HEK293 (cell line): ENCODE data around the gene MRGPRG.

ENCODE experiments used
- CTCF ChIA-PET: fragments of 350-600 bp; formaldehyde crosslinking; extraction: SDS; loops from one replicate; lab custom pipeline; 2021; ENCODE audit warnings: antibody characterized with exemption; lab: Yijun Ruan, JAX
- POLR2A ChIA-PET: fragments of 300-600 bp; formaldehyde crosslinking; extraction: SDS; loops from one replicate; lab custom pipeline; 2020; ENCODE audit warnings: antibody characterized with exemption, inconsistent platforms; lab: Yijun Ruan, JAX
- H3K27ac ChIP-seq: fragments of 200-500 bp; sonication (Bioruptor generic); 2 replicates; pipeline ENCODE4 v1.5.1; 2014; ENCODE audit warnings: low read depth, low read length, control low read depth, inconsistent platforms; ENCODE audit errors: extremely low read depth
- H3K36me3 ChIP-seq, 2 experiments: fragments of 200-500 bp in 1 of 2; sonication (Bioruptor generic) in 1 of 2; 1 replicate in 1 of 2; 2 replicates in 1 of 2; pipeline ENCODE4 v1.5.1; 2014 to 2017; ENCODE audit warnings: inconsistent platforms in 2 of 2, low read length in 2 of 2; ENCODE audit not compliant: control insufficient read depth in 2 of 2, insufficient read depth in 1 of 2
- H3K4me1 ChIP-seq: fragments of 200-500 bp; sonication (Bioruptor generic); 2 replicates; pipeline ENCODE4 v1.5.1; 2014; ENCODE audit warnings: mild to moderate bottlenecking, low read length, inconsistent platforms; ENCODE audit not compliant: control insufficient read depth, insufficient read depth
- H3K4me3 ChIP-seq: 2 replicates; pipeline ENCODE4 v1.5.1; 2011; ENCODE audit warnings: low read depth, mild to moderate bottlenecking, control low read depth, low read length, moderate library complexity
- H3K9me3 ChIP-seq: fragments of 200-500 bp; sonication (Bioruptor generic); 2 replicates; pipeline ENCODE4 v1.5.1; 2014; ENCODE audit warnings: low read depth, low read length, inconsistent platforms; ENCODE audit not compliant: control insufficient read depth, insufficient read depth
- FEZF1 ChIP-seq: fragments of 450-650 bp; formaldehyde crosslinking; IDR thresholded peaks from 2 replicates; pipeline ENCODE4 v1.5.1; 2016; ENCODE audit warnings: missing biosample characterization, missing genetic modification characterization
- REPIN1 ChIP-seq: fragments of 450-650 bp; formaldehyde crosslinking; IDR thresholded peaks from 2 replicates; pipeline ENCODE4 v1.5.1; 2017; ENCODE audit warnings: missing biosample characterization, missing genetic modification characterization, low read depth
- YY2 ChIP-seq: fragments of 450-650 bp; formaldehyde crosslinking; IDR thresholded peaks from 2 replicates; pipeline ENCODE4 v1.5.1; 2016; ENCODE audit warnings: missing biosample characterization, missing genetic modification characterization
- ZBTB7A ChIP-seq: fragments of 450-650 bp; formaldehyde crosslinking; IDR thresholded peaks from 2 replicates; pipeline ENCODE4 v1.5.1; 2016; ENCODE audit warnings: low read depth, missing biosample characterization, missing genetic modification characterization
- ZBTB8A ChIP-seq: fragments of 450-650 bp; formaldehyde crosslinking; IDR thresholded peaks from 2 replicates; pipeline ENCODE4 v1.5.1; 2016; ENCODE audit warnings: missing biosample characterization, missing genetic modification characterization
- ZIC2 ChIP-seq: fragments of 450-650 bp; formaldehyde crosslinking; IDR thresholded peaks from 2 replicates; pipeline ENCODE4 v1.5.1; 2016; ENCODE audit warnings: missing biosample characterization, missing genetic modification characterization
- ZNF121 ChIP-seq: fragments of 450-650 bp; formaldehyde crosslinking; IDR thresholded peaks from 2 replicates; pipeline ENCODE4 v1.5.1; 2016; ENCODE audit warnings: missing biosample characterization, missing genetic modification characterization
- ZNF266 ChIP-seq: fragments of 450-650 bp; formaldehyde crosslinking; IDR thresholded peaks from 2 replicates; pipeline ENCODE4 v1.5.1; 2016; ENCODE audit warnings: missing biosample characterization, missing genetic modification characterization, low read depth
- ZNF341 ChIP-seq: fragments of 450-650 bp; formaldehyde crosslinking; IDR thresholded peaks from 2 replicates; pipeline ENCODE4; 2016; ENCODE audit warnings: low read depth, missing biosample characterization, missing genetic modification characterization
- ZNF37A ChIP-seq: fragments of 450-650 bp; IDR thresholded peaks from 2 replicates; pipeline ENCODE4 v1.5.1; 2018; ENCODE audit warnings: missing biosample characterization, missing genetic modification characterization
- ZNF514 ChIP-seq: fragments of 450-650 bp; formaldehyde crosslinking; IDR thresholded peaks from 2 replicates; pipeline ENCODE4 v1.5.1; 2016; ENCODE audit warnings: missing biosample characterization, missing genetic modification characterization
- ZNF530 ChIP-seq: fragments of 450-650 bp; formaldehyde crosslinking; IDR thresholded peaks from 2 replicates; pipeline ENCODE4 v1.5.1; 2016; ENCODE audit warnings: low read depth, missing biosample characterization, missing genetic modification characterization
- ZNF555 ChIP-seq: fragments of 450-650 bp; formaldehyde crosslinking; conservative IDR thresholded peaks from 2 replicates; pipeline ENCODE4 v1.5.1; 2017; ENCODE audit warnings: missing biosample characterization, mild to moderate bottlenecking, missing genetic modification characterization, inconsistent platforms
- ZNF558 ChIP-seq: fragments of 450-650 bp; formaldehyde crosslinking; IDR thresholded peaks from 2 replicates; pipeline ENCODE4 v1.5.1; 2016; ENCODE audit warnings: missing biosample characterization, missing genetic modification characterization
- ZNF621 ChIP-seq: fragments of 450-650 bp; formaldehyde crosslinking; IDR thresholded peaks from 2 replicates; pipeline ENCODE4 v1.5.1; 2017; ENCODE audit warnings: missing biosample characterization, missing genetic modification characterization
- ZNF626 ChIP-seq: fragments of 450-650 bp; sonication (Bioruptor Pico); formaldehyde crosslinking; IDR thresholded peaks from 2 replicates; pipeline ENCODE4 v1.5.1; 2018; ENCODE audit warnings: missing biosample characterization, missing genetic modification characterization, inconsistent platforms
- ZNF654 ChIP-seq: fragments of 450-650 bp; formaldehyde crosslinking; IDR thresholded peaks from 2 replicates; pipeline ENCODE4 v1.5.1; 2016; ENCODE audit warnings: low read depth, missing biosample characterization, missing genetic modification characterization
- ZNF677 ChIP-seq: fragments of 450-650 bp; IDR thresholded peaks from 2 replicates; pipeline ENCODE4 v1.5.0; 2018; ENCODE audit warnings: missing biosample characterization, mild to moderate bottlenecking, missing genetic modification characterization, moderate library complexity
- ZNF76 ChIP-seq: fragments of 450-650 bp; formaldehyde crosslinking; IDR thresholded peaks from 2 replicates; pipeline ENCODE4; 2016; ENCODE audit warnings: low read depth, missing biosample characterization, missing genetic modification characterization, borderline replicate concordance
- ZNF830 ChIP-seq: fragments of 450-650 bp; IDR thresholded peaks from 2 replicates; pipeline ENCODE4 v1.5.0; 2018; ENCODE audit warnings: missing biosample characterization, missing genetic modification characterization, low read depth, mild to moderate bottlenecking, moderate library complexity
- TF ChIP-seq, protein P1 (sequence below): fragments of 450-650 bp; formaldehyde crosslinking; IDR thresholded peaks from 2 replicates; pipeline ENCODE4 v1.5.1; 2016; ENCODE audit warnings: missing biosample characterization, missing genetic modification characterization
- TF ChIP-seq, protein P2 (sequence below): fragments of 450-650 bp; formaldehyde crosslinking; IDR thresholded peaks from 2 replicates; pipeline ENCODE4 v1.5.0; 2017; ENCODE audit warnings: missing biosample characterization, missing genetic modification characterization, borderline replicate concordance
- TF ChIP-seq, protein P3 (sequence below): fragments of 450-650 bp; formaldehyde crosslinking; IDR thresholded peaks from 2 replicates; pipeline ENCODE4 v1.5.1; 2016; ENCODE audit warnings: missing biosample characterization, missing genetic modification characterization

Gene MRGPRG

DNA sequence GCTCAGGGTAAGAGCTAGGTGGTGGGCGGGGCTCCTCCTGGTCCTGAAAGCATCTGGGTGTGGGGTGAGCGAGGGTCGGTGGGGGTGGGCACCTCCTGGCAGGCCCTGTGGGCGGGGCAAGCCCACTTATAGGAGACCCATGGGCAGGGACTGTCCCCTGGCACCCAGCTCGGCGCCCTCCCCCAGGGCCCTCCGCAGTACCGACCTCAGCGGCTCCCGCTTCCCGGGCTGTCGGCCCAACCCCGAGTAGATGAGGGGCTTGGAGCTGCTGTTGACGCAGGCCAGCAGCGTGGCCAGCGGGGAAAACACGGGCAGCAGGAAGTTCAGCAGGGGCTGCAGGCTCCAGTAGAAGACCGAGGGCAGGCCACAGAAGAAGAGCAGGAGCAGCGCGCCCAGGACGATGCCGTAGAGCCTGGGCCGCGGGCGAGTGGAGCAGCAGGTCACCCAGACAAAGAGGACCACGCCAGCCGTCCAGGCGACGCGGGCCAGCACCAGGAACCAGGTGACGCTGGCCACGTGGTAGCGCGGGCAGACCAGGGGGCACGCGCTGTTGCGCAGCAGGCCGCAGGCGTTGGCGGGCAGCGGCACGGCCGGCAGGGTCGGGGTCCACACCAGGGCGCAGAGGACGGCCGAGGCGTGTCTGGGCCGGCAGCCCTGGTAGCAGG lies 663 bp downstream of the MRGPRG start:
- CTCF ChIA-PET: interaction anchor here (0.6 to 1.5 kb wide), 6 partner anchors 108 to 1696 kb away, joined by 3 to 5 read pairs (median 4); no protein-coding TSS in a partner anchor
- TF ChIP-seq, protein P1, sequence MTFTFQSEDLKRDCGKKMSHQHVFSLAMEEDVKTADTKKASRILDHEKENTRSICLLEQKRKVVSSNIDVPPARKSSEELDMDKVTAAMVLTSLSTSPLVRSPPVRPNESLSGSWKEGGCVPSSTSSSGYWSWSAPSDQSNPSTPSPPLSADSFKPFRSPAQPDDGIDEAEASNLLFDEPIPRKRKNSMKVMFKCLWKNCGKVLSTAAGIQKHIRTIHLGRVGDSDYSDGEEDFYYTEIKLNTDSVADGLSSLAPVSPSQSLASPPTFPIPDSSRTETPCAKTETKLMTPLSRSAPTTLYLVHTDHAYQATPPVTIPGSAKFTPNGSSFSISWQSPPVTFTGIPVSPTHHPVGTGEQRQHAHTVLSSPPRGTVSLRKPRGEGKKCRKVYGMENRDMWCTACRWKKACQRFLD (tag by site-specific recombination): no peak
- TF ChIP-seq ZIC2 (tag by site-specific recombination) (no peak), ZNF37A (tag by site-specific recombination) (no peak), ZNF530 (tag by site-specific recombination) (no peak), ZNF830 (tag by site-specific recombination) (no peak), ZNF654 (tag by site-specific recombination) (no peak), ZNF76 (tag by site-specific recombination) (no peak), ZNF555 (no peak), ZNF677 (tag by site-specific recombination) (no peak), ZBTB8A (tag by site-specific recombination) (no peak), FEZF1 (no peak), ZNF626 (tag by site-specific recombination) (no peak)
- TF ChIP-seq, all 188 proteins: peak for 0
- Histone ChIP-seq H3K4me3 (no peak overlapping the region), H3K27ac (no peak overlapping the region), H3K9me3 (no peaks in the 10 kb centered on the region), H3K36me3 (no peaks in the 10 kb centered on the region), H3K4me1 (no peaks in the 10 kb centered on the region)
- POLR2A ChIA-PET: no interaction called here

DNA sequence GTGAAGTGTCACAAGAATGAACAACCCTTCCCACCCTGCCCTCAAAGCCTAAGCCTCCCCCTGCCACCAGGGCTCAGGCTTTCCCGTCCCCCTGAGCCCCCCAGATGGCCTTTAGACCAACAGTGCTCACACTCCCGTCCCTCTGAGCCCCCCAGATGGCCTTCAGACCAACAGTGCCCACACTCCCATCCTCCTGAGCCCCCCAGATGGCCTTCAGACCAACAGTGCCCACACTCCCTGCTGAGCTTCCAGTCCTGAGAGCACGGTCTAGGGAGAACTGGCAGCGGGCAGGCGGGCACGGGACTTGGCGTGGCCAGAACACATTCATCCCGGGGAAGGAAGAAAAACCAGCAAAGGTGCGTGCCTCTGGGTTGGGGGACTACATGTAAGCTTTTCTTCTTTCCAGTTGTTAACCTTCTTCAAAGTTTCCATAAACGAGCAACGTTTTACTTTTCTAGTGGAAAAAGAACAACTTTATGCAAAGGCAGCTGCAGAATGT lies 2.5 kb downstream of the MRGPRG start:
- CTCF ChIA-PET: interaction anchor here (0.6 to 2.2 kb wide), 9 partner anchors 51 to 819 kb away, joined by 3 to 13 read pairs (median 4); no protein-coding TSS in a partner anchor
- TF ChIP-seq ZBTB7A (tag by site-specific recombination): no peak
- TF ChIP-seq, all 188 proteins: peak for 0
- H3K9me3 ChIP-seq: no peaks in the 10 kb centered on the region
- H3K4me1 ChIP-seq: no peaks in the 10 kb centered on the region
- POLR2A ChIA-PET: no interaction called here
- no peaks in the 10 kb centered on the region for H3K36me3 ChIP-seq
- H3K4me3 ChIP-seq: no peak overlapping the region
- no peak overlapping the region for H3K27ac ChIP-seq

DNA sequence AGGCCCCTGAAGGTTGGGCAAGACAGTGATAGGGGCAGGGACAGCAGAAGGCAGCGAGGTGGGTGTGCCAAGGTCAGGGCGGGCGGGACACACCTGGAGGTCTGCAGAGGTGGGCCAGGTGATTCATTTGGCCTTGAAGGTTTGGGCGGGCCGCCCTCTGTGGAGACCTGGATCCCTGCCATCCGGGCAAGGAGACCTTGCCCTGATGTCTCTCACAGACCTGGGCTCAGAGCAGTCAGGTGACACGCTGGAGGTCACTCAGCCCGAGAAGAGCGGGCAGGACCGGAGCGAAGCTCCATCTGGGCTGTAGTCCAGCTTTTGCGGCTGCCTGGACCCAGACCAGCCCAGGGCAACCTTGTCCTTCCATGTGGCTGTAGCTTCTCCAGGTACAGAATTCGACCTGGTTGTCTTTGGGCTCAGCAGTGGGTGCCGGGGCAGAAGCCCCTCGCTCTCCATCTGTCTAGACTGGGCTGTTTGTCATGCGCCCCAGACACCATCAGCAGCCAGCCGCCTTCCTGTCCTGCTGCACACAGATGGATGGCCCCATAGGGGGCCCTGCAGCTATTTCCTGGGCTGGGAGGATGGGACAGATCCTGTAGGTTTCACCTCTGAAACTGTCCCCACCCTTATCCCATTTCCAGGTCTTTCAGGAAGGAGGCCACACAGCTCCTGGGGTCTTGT lies 3.1 kb downstream of the MRGPRG start:
- no peak overlapping the region for H3K4me3 ChIP-seq
- H3K4me1 ChIP-seq: no peaks in the 10 kb centered on the region
- ChIA-PET POLR2A (no interaction called here), CTCF (interaction anchor here (0.6 to 2.2 kb wide), 9 partner anchors 11 to 819 kb away, joined by 3 to 13 read pairs (median 4); no protein-coding TSS in a partner anchor)
- TF ChIP-seq ZNF621 (tag by site-specific recombination): no peak
- no peak for TF ChIP-seq ZNF266 (tag by site-specific recombination)
- TF ChIP-seq ZNF555: no peak
- no peak for TF ChIP-seq ZNF121 (tag by site-specific recombination)
- TF ChIP-seq, protein P2, sequence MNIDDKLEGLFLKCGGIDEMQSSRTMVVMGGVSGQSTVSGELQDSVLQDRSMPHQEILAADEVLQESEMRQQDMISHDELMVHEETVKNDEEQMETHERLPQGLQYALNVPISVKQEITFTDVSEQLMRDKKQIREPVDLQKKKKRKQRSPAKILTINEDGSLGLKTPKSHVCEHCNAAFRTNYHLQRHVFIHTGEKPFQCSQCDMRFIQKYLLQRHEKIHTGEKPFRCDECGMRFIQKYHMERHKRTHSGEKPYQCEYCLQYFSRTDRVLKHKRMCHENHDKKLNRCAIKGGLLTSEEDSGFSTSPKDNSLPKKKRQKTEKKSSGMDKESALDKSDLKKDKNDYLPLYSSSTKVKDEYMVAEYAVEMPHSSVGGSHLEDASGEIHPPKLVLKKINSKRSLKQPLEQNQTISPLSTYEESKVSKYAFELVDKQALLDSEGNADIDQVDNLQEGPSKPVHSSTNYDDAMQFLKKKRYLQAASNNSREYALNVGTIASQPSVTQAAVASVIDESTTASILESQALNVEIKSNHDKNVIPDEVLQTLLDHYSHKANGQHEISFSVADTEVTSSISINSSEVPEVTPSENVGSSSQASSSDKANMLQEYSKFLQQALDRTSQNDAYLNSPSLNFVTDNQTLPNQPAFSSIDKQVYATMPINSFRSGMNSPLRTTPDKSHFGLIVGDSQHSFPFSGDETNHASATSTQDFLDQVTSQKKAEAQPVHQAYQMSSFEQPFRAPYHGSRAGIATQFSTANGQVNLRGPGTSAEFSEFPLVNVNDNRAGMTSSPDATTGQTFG (tag by site-specific recombination): no peak
- TF ChIP-seq REPIN1 (tag by site-specific recombination): no peak
- TF ChIP-seq ZNF341 (tag by site-specific recombination): no peak
- TF ChIP-seq, protein P3, sequence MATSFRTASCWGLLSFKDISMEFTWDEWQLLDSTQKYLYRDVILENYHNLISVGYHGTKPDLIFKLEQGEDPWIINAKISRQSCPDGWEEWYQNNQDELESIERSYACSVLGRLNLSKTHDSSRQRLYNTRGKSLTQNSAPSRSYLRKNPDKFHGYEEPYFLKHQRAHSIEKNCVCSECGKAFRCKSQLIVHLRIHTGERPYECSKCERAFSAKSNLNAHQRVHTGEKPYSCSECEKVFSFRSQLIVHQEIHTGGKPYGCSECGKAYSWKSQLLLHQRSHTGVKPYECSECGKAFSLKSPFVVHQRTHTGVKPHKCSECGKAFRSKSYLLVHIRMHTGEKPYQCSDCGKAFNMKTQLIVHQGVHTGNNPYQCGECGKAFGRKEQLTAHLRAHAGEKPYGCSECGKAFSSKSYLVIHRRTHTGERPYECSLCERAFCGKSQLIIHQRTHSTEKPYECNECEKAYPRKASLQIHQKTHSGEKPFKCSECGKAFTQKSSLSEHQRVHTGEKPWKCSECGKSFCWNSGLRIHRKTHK (tag by site-specific recombination): no peak
- no peak for TF ChIP-seq YY2
- TF ChIP-seq ZNF514 (tag by site-specific recombination): no peak
- TF ChIP-seq ZNF558 (tag by site-specific recombination): no peak
- no peaks in the 10 kb centered on the region for H3K9me3 ChIP-seq
- H3K36me3 ChIP-seq: no peaks in the 10 kb centered on the region
- no peak overlapping the region for H3K27ac ChIP-seq
